ENCODE results near the gene MYO7A. TPM values are rescaled to one million over a fixed set of nuclear protein-coding genes. Genes with fewer than 3 reads are reported as not detected.

MYO7A gene
- total RNA-seq, 1 experiment from 2014 or later, result 0.26 TPM

- no peak overlapping the region for H3K27ac Mint-ChIP-seq (ENCODE audit: low read depth, unreplicated experiment)
- no peaks in the 10 kb centered on the region for H3K27me3 Mint-ChIP-seq (ENCODE audit: insufficient read depth, unreplicated experiment)
- no peaks in the 10 kb centered on the region for H3K4me1 Mint-ChIP-seq (ENCODE audit: insufficient read depth, unreplicated experiment)
- DNase-seq (ENCODE audit: unreplicated experiment), result no peak
- BruUV-seq (replicated peaks), result no TSS peak
- POLR2A ChIA-PET, result interaction anchor here (2.2 kb wide), 1 partner anchor 351 kb away, joined by 9 read pairs; no protein-coding TSS in a partner anchor
- TF ChIP-seq, protein P1, sequence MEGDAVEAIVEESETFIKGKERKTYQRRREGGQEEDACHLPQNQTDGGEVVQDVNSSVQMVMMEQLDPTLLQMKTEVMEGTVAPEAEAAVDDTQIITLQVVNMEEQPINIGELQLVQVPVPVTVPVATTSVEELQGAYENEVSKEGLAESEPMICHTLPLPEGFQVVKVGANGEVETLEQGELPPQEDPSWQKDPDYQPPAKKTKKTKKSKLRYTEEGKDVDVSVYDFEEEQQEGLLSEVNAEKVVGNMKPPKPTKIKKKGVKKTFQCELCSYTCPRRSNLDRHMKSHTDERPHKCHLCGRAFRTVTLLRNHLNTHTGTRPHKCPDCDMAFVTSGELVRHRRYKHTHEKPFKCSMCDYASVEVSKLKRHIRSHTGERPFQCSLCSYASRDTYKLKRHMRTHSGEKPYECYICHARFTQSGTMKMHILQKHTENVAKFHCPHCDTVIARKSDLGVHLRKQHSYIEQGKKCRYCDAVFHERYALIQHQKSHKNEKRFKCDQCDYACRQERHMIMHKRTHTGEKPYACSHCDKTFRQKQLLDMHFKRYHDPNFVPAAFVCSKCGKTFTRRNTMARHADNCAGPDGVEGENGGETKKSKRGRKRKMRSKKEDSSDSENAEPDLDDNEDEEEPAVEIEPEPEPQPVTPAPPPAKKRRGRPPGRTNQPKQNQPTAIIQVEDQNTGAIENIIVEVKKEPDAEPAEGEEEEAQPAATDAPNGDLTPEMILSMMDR (IDR thresholded peaks at IDR 0.05; ENCODE audit: unreplicated experiment), result no peak
- CTCF ChIA-PET, result interaction anchor here (0.6 to 4.9 kb wide), 7 partner anchors 15 to 422 kb away, joined by 3 to 57 read pairs (median 4); no protein-coding TSS in a partner anchor
- no peaks in the 10 kb centered on the region for H3K9me3 Mint-ChIP-seq (ENCODE audit: unreplicated experiment)
- intact Hi-C loops (cut with micrococcal nuclease), result loop anchor here (10.0 kb wide), 1 partner anchor 168 kb away; no protein-coding TSS in a partner anchor
- H3K4me3 Mint-ChIP-seq (ENCODE audit: unreplicated experiment), result no peak overlapping the region
- no peaks in the 10 kb centered on the region for H3K36me3 Mint-ChIP-seq (ENCODE audit: insufficient read depth, unreplicated experiment)
Measured at GRCh38 chr11:77196961-77197360, 68.9 kb downstream of the MYO7A start.

DNA sequence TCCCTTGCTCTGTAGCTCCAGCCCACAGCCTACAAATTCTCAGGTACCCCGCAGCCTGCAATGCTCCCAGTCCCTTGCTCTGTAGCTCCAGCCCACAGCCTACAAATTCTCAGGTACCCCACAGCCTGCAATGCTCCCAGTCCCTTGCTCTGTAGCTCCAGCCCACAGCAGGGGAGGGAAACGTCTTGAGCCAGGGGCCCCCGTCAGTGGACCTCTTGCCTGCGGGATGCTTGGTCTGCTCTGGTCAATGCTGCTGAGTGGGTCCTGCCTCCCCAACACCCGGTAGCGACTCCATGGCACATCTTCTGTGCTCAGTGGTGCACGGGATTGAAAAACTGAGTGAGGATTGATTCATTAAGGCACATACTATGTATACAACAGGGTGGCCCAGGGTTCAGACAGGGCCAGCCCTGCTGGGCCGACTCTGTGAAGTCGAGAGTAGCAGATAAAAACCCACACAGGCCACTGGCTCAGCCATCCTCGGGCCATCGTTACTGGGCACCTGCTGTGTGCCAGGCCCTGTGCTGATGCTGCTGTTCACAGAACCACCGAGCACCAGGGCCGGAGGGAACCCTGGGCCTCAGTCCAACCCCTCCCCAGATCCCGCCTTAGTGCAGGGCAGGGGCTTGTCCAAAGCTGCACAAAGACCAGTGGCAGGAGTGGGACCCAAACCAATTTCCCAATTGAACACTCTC lies 69.7 kb downstream of the MYO7A start:
- no peak overlapping the region for H3K4me3 Mint-ChIP-seq (ENCODE audit: unreplicated experiment)
- H3K27me3 Mint-ChIP-seq (ENCODE audit: insufficient read depth, unreplicated experiment), result no peaks in the 10 kb centered on the region
- TF ChIP-seq, protein P1 (IDR thresholded peaks at IDR 0.05; ENCODE audit: unreplicated experiment), result no peak
- no TSS peak for BruUV-seq (replicated peaks)
- no peak overlapping the region for H3K27ac Mint-ChIP-seq (ENCODE audit: low read depth, unreplicated experiment)
- ChIA-PET CTCF (interaction anchor here (0.6 to 4.9 kb wide), 4 partner anchors 9 to 359 kb away, joined by 3 to 57 read pairs (median 6); no protein-coding TSS in a partner anchor), POLR2A (no interaction called here)
- DNase-seq (ENCODE audit: unreplicated experiment), result no peak
- intact Hi-C loops (cut with micrococcal nuclease), result loop anchor here (10.0 kb wide), 1 partner anchor 167 kb away; no protein-coding TSS in a partner anchor
- H3K4me1 Mint-ChIP-seq (ENCODE audit: insufficient read depth, unreplicated experiment), result no peaks in the 10 kb centered on the region
- H3K36me3 Mint-ChIP-seq (ENCODE audit: insufficient read depth, unreplicated experiment), result no peaks in the 10 kb centered on the region
- no peaks in the 10 kb centered on the region for H3K9me3 Mint-ChIP-seq (ENCODE audit: unreplicated experiment)

- BruUV-seq (replicated peaks), result no TSS peak
- DNase-seq (ENCODE audit: unreplicated experiment), result peak; percentile 12
- Mint-ChIP-seq H3K4me1 (ENCODE audit: insufficient read depth, unreplicated experiment) (no peaks in the 10 kb centered on the region), H3K27ac (ENCODE audit: low read depth, unreplicated experiment) (no peak overlapping the region), H3K4me3 (ENCODE audit: unreplicated experiment) (no peak overlapping the region), H3K27me3 (ENCODE audit: insufficient read depth, unreplicated experiment) (no peaks in the 10 kb centered on the region), H3K9me3 (ENCODE audit: unreplicated experiment) (no peaks in the 10 kb centered on the region), H3K36me3 (ENCODE audit: insufficient read depth, unreplicated experiment) (no peaks in the 10 kb centered on the region)
- intact Hi-C loops (cut with micrococcal nuclease), result loop anchor here (10.0 kb wide), 1 partner anchor 166 kb away; no protein-coding TSS in a partner anchor
- ChIA-PET POLR2A (no interaction called here), CTCF (interaction anchor here (0.6 to 2.5 kb wide), 5 partner anchors 10 to 350 kb away, joined by 3 to 10 read pairs (median 3); no protein-coding TSS in a partner anchor)
- TF ChIP-seq, protein P1 (IDR thresholded peaks at IDR 0.05; ENCODE audit: unreplicated experiment), result peak; percentile 12
Measured at GRCh38 chr11:77198440-77198849, 70.4 kb downstream of the MYO7A start.

GRCh38 chr11:77199137-77199745 lies 71.2 kb downstream of the MYO7A start:
- intact Hi-C loops (cut with micrococcal nuclease), result loop anchor here (10.0 kb wide), 1 partner anchor 166 kb away; no protein-coding TSS in a partner anchor
- Mint-ChIP-seq H3K4me1 (ENCODE audit: insufficient read depth, unreplicated experiment) (no peaks in the 10 kb centered on the region), H3K36me3 (ENCODE audit: insufficient read depth, unreplicated experiment) (no peaks in the 10 kb centered on the region), H3K27me3 (ENCODE audit: insufficient read depth, unreplicated experiment) (no peaks in the 10 kb centered on the region), H3K4me3 (ENCODE audit: unreplicated experiment) (no peak overlapping the region), H3K27ac (ENCODE audit: low read depth, unreplicated experiment) (no peak overlapping the region), H3K9me3 (ENCODE audit: unreplicated experiment) (no peaks in the 10 kb centered on the region)
- DNase-seq (ENCODE audit: unreplicated experiment), result no peak
- POLR2A ChIA-PET, result interaction anchor here (0.6 kb wide), 1 partner anchor 153 kb away, joined by 3 read pairs; no protein-coding TSS in a partner anchor
- CTCF ChIA-PET, result interaction anchor here (0.6 to 2.5 kb wide), 4 partner anchors 11 to 349 kb away, joined by 3 to 10 read pairs (median 6); no protein-coding TSS in a partner anchor
- BruUV-seq (replicated peaks), result no TSS peak
- TF ChIP-seq, protein P1 (IDR thresholded peaks at IDR 0.05; ENCODE audit: unreplicated experiment), result no peak

Measured in MCF 10A (cell line).